Smooth muscle cell (in vitro differentiated cells): ENCODE data around the gene TMEM184B. TPM values are rescaled to one million over a fixed set of nuclear protein-coding genes. Genes with fewer than 3 reads are reported as not detected.

Experiments
- DNase-seq: peaks from one replicate; lab custom pipeline; 2025; ENCODE audit not compliant: unreplicated experiment; lab: John Stamatoyannopoulos, UW
- H2AFZ ChIP-seq: fragments of 200-600 bp; sonication (generic); 2 replicates; pipeline ENCODE4 v1.6.0; 2016; ENCODE audit warnings: antibody characterized with exemption, low read depth, mild to moderate bottlenecking
- H3F3A ChIP-seq: fragments of 200-600 bp; sonication (generic); 2 replicates; pipeline ENCODE4 v1.6.0; 2017; ENCODE audit warnings: antibody characterized with exemption, low read depth
- H3K27ac ChIP-seq: fragments of 200-600 bp; sonication (generic); 2 replicates; pipeline ENCODE4 v1.5.1; 2016; ENCODE audit warnings: low read depth, mild to moderate bottlenecking
- H3K27me3 ChIP-seq: fragments of 200-600 bp; sonication (generic); 2 replicates; pipeline ENCODE4 v1.6.1; 2016; ENCODE audit warnings: low read depth, mild to moderate bottlenecking
- H3K36me3 ChIP-seq: fragments of 200-600 bp; sonication (generic); 2 replicates; pipeline ENCODE4 v1.5.1; 2016; ENCODE audit warnings: low read depth
- H3K4me1 ChIP-seq: fragments of 200-600 bp; sonication (generic); 2 replicates; pipeline ENCODE4 v1.5.1; 2016; ENCODE audit warnings: low read depth
- H3K4me2 ChIP-seq: fragments of 200-600 bp; sonication (generic); 2 replicates; pipeline ENCODE4 v1.6.0; 2016; ENCODE audit warnings: mild to moderate bottlenecking
- H3K4me3 ChIP-seq: fragments of 200-600 bp; sonication (generic); 2 replicates; pipeline ENCODE4 v1.5.1; 2016; ENCODE audit warnings: mild to moderate bottlenecking
- H3K79me2 ChIP-seq: fragments of 200-600 bp; sonication (generic); 2 replicates; pipeline ENCODE4 v1.6.0; 2016; ENCODE audit warnings: low read depth, mild to moderate bottlenecking
- H3K9ac ChIP-seq: fragments of 200-600 bp; sonication (generic); 2 replicates; pipeline ENCODE4 v1.6.0; 2016; ENCODE audit warnings: low read depth
- H3K9me3 ChIP-seq: fragments of 200-600 bp; sonication (generic); replicated peaks from 2 replicates; pipeline ENCODE4 v1.5.1; 2016; ENCODE audit warnings: low read depth
- H4K20me1 ChIP-seq: fragments of 200-600 bp; sonication (generic); 2 replicates; pipeline ENCODE4 v1.6.0; 2016; ENCODE audit warnings: low read depth
- CTCF ChIP-seq: fragments of 200-600 bp; sonication (generic); IDR thresholded peaks from 2 replicates; pipeline ENCODE4 v1.5.1; 2017; ENCODE audit warnings: borderline replicate concordance, mild to moderate bottlenecking, antibody characterized with exemption; ENCODE audit not compliant: insufficient read depth, poor library complexity, severe bottlenecking
- WGBS: methylation state at CpG from one replicate; pipeline ENCODE4 v1.1.7; 2016; ENCODE audit warnings: low lambda C conversion rate; 5-methylcytosine and 5-hydroxymethylcytosine counted together
- polyA plus RNA-seq: library from polyadenylated mRNA; unstranded; fragments of >200 nt; fragmentation: Nextera tagmentation; extraction: Ambion mirVana; gene quantifications from 2 replicates; pipeline ENCODE4 v1.2.1, GENCODE V29; 2016
- total RNA-seq: library from RNA; depleted of rRNA; stranded (reverse); fragments of >200 nt; gene quantifications from 2 replicates; pipeline ENCODE4 v1.2.3, GENCODE V29; 2014

TMEM184B gene
- total and polyA plus RNA-seq, 2 experiments from 2014 or later = 34.1 to 96.3 TPM

GRCh38 chr22:38175206-38176118 is 97.3 kb downstream of the TMEM184B start:
- no peaks in the 10 kb centered on the region for H3K9me3 ChIP-seq
- H3K9ac ChIP-seq = no peak overlapping the region
- 95% methylated on average over 17 of the region's 17 CpGs for WGBS
- no peak overlapping the region for H3K27ac ChIP-seq
- no peak overlapping the region for H2AFZ ChIP-seq
- H3K36me3 ChIP-seq = no peaks in the 10 kb centered on the region
- peaks cover 10% of the 10 kb centered on the region for H3K4me1 ChIP-seq
- H3K27me3 ChIP-seq = no peaks in the 10 kb centered on the region
- peaks cover 4% of the 10 kb centered on the region for H3F3A ChIP-seq
- no peak for TF ChIP-seq CTCF
- no peak overlapping the region for H3K4me2 ChIP-seq
- no peak for DNase-seq
- no peak overlapping the region for H3K4me3 ChIP-seq
- H3K79me2 ChIP-seq = no peaks in the 10 kb centered on the region
- H4K20me1 ChIP-seq = no peaks in the 10 kb centered on the region

- Histone ChIP-seq H3K4me2 (no peak overlapping the region), H3K9me3 (no peaks in the 10 kb centered on the region), H2AFZ (no peak overlapping the region), H3K9ac (no peak overlapping the region), H3K36me3 (no peaks in the 10 kb centered on the region), H3K4me1 (peaks cover 6% of the 10 kb centered on the region), H3K27me3 (no peaks in the 10 kb centered on the region), H3F3A (no peaks in the 10 kb centered on the region), H3K27ac (no peak overlapping the region), H3K79me2 (no peaks in the 10 kb centered on the region), H4K20me1 (no peaks in the 10 kb centered on the region), H3K4me3 (no peak overlapping the region)
- 80% methylated on average over 14 of the region's 14 CpGs for WGBS
- no peak for DNase-seq
- TF ChIP-seq CTCF = no peak
Measured at GRCh38 chr22:38174626-38175025, 98.2 kb downstream of the TMEM184B start.

- Histone ChIP-seq H3K4me2 (no peak overlapping the region), H3K9ac (no peak overlapping the region), H3K4me1 (peaks cover 6% of the 10 kb centered on the region), H3K36me3 (no peaks in the 10 kb centered on the region), H2AFZ (no peak overlapping the region), H3K4me3 (no peak overlapping the region), H3K27me3 (no peaks in the 10 kb centered on the region), H3K79me2 (no peaks in the 10 kb centered on the region), H3K9me3 (no peaks in the 10 kb centered on the region), H3F3A (no peaks in the 10 kb centered on the region), H4K20me1 (no peaks in the 10 kb centered on the region), H3K27ac (no peak overlapping the region)
- WGBS = 99% methylated on average over 4 of the region's 4 CpGs
- no peak for DNase-seq
- TF ChIP-seq CTCF = no peak
Measured at GRCh38 chr22:38173641-38173906, 99.2 kb downstream of the TMEM184B start.
